A673 (cell line): ENCODE results near the gene SPECC1.

Experiments used
- CTCF ChIP-seq: fragments of 300-800, 200-600 bp; sonication (generic); conservative IDR thresholded peaks from 2 replicates; pipeline ENCODE4 v1.5.1; 2017; ENCODE audit warnings: low read depth, mild to moderate bottlenecking, antibody characterized with exemption, low read length, moderate library complexity, mixed read lengths
- EZH2 ChIP-seq: fragments of 200-600 bp; sonication (generic); IDR thresholded peaks from 2 replicates; pipeline ENCODE4 v1.6.1; 2017; ENCODE audit warnings: borderline replicate concordance, low read depth, mild to moderate bottlenecking, mixed read lengths, antibody characterized with exemption, low read length; ENCODE audit not compliant: poor library complexity, severe bottlenecking

GRCh38 chr17:20307326-20307910, 298.3 kb downstream of the SPECC1 start:
- TF ChIP-seq CTCF (no peak), EZH2 (no peak)
